ENCODE data around the gene ACVR1B.

ACVR1B gene

GRCh38 chr12:51932218-51933076, 19.1 kb upstream of the ACVR1B start:
- no peaks in the 10 kb centered on the region for H3K9me3 ChIP-seq (ENCODE audit: control insufficient read depth, insufficient read depth, low read depth, low read length)
- no peaks in the 10 kb centered on the region for H3K4me1 ChIP-seq (ENCODE audit: control insufficient read depth, insufficient read depth, low read length)
- H3K27me3 ChIP-seq (ENCODE audit: control insufficient read depth, insufficient read depth, low read length): no peaks in the 10 kb centered on the region
- H3K27ac ChIP-seq (ENCODE audit: low read depth, low read length): no peak overlapping the region
- H3K4me3 ChIP-seq (ENCODE audit: low read depth, low read length): no peak overlapping the region
- no peaks in the 10 kb centered on the region for H3K36me3 ChIP-seq (ENCODE audit: control insufficient read depth, insufficient read depth, low read length)
- H3K9ac ChIP-seq (ENCODE audit: low read length): no peak overlapping the region

DNA sequence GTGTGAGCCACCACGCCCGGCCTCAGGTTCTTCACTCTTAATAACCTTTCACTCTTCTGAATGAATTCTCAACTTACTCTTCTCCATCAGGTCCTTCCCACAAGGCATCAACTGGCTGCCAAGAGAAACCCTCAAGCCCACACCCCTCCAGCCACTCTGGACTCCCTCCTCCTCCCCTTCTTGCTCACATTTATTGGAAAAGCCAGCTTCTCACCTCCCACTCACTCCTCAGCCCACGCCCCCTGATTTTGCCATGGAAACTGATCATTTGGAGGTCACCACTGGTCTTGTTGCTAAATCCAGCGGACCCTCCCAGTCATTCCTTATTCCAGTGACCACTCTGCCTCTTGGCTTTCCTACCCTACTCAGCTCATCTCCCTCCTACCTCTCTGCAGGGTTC, 17.4 kb upstream of the ACVR1B start:
- H3K27me3 ChIP-seq (ENCODE audit: control insufficient read depth, insufficient read depth, low read length): no peaks in the 10 kb centered on the region
- H3K4me1 ChIP-seq (ENCODE audit: control insufficient read depth, insufficient read depth, low read length): no peaks in the 10 kb centered on the region
- no peak overlapping the region for H3K27ac ChIP-seq (ENCODE audit: low read depth, low read length)
- H3K4me3 ChIP-seq (ENCODE audit: low read depth, low read length): no peak overlapping the region
- H3K9ac ChIP-seq (ENCODE audit: low read length): no peak overlapping the region
- H3K9me3 ChIP-seq (ENCODE audit: control insufficient read depth, insufficient read depth, low read depth, low read length): no peaks in the 10 kb centered on the region
- H3K36me3 ChIP-seq (ENCODE audit: control insufficient read depth, insufficient read depth, low read length): no peaks in the 10 kb centered on the region

- Histone ChIP-seq H3K4me3 (ENCODE audit: low read depth, low read length) (no peak overlapping the region), H3K9ac (ENCODE audit: low read length) (no peak overlapping the region), H3K36me3 (ENCODE audit: control insufficient read depth, insufficient read depth, low read length) (no peaks in the 10 kb centered on the region), H3K27me3 (ENCODE audit: control insufficient read depth, insufficient read depth, low read length) (no peaks in the 10 kb centered on the region), H3K4me1 (ENCODE audit: control insufficient read depth, insufficient read depth, low read length) (peaks cover 4% of the 10 kb centered on the region; the same call in 1 of the 2 replicates), H3K9me3 (ENCODE audit: control insufficient read depth, insufficient read depth, low read depth, low read length) (no peaks in the 10 kb centered on the region), H3K27ac (ENCODE audit: low read depth, low read length) (no peak overlapping the region)
Observed at GRCh38 chr12:51937926-51938325, 13.6 kb upstream of the ACVR1B start.

DNA sequence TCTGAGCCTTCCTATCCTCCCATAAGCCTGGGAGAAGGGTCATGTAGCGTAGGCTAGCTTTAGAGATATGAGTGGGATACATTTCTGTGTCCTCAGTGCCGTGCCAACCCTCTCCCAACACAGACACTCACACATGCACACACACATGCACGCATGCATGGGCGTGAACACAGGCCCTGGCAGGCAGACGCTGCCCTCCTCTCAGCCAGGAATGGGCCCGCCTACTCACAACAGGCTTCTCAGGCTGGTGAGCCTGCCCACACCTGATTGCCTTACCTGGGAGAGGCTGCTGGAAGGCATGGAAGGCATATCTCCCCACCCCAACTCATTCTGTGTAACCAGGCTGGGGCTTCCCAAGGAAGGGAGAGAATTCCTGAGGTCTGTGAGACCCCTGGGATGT, 12.8 kb upstream of the ACVR1B start:
- Histone ChIP-seq H3K4me1 (ENCODE audit: control insufficient read depth, insufficient read depth, low read length) (peaks cover 4% of the 10 kb centered on the region; the same call in 1 of the 2 replicates), H3K9me3 (ENCODE audit: control insufficient read depth, insufficient read depth, low read depth, low read length) (no peaks in the 10 kb centered on the region), H3K27me3 (ENCODE audit: control insufficient read depth, insufficient read depth, low read length) (no peaks in the 10 kb centered on the region)

GRCh38 chr12:51941011-51941581, 10.4 kb upstream of the ACVR1B start:
- no peak overlapping the region for H3K9ac ChIP-seq (ENCODE audit: low read length)
- no peak overlapping the region for H3K4me3 ChIP-seq (ENCODE audit: low read depth, low read length)
- no peaks in the 10 kb centered on the region for H3K27me3 ChIP-seq (ENCODE audit: control insufficient read depth, insufficient read depth, low read length)
- H3K27ac ChIP-seq (ENCODE audit: low read depth, low read length): no peak overlapping the region
- H3K9me3 ChIP-seq (ENCODE audit: control insufficient read depth, insufficient read depth, low read depth, low read length): peaks cover 16% of the 10 kb centered on the region
- H3K36me3 ChIP-seq (ENCODE audit: control insufficient read depth, insufficient read depth, low read length): no peaks in the 10 kb centered on the region
- H3K4me1 ChIP-seq (ENCODE audit: control insufficient read depth, insufficient read depth, low read length): peaks cover 4% of the 10 kb centered on the region; the same call in 1 of the 2 replicates

More for the DNA sequence above, 12.8 kb upstream of the ACVR1B start:
- no peaks in the 10 kb centered on the region for H3K36me3 ChIP-seq (ENCODE audit: control insufficient read depth, insufficient read depth, low read length)
- no peak overlapping the region for H3K9ac ChIP-seq (ENCODE audit: low read length)
- no peak overlapping the region for H3K27ac ChIP-seq (ENCODE audit: low read depth, low read length)
- no peak overlapping the region for H3K4me3 ChIP-seq (ENCODE audit: low read depth, low read length)

DNA sequence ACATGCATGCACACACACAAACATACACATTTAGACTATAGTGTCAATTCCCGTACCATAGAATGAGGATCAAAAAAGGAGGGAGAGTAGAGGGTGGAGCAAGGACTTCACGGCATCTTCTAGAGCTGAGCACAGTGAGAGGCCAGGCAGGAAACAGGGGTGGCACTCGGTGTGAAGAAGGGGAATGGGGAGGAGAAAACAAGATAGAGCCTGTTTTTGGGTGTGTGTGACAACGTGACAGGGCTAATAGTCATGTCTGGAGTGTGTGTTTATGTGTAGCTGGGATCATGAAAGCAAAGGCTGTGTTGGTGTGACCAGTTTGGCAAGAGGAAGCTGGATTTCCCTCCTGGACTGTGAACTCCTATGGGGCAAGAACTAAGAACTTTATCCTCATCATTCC, 9.9 kb upstream of the ACVR1B start:
- no peak overlapping the region for H3K9ac ChIP-seq (ENCODE audit: low read length)

GRCh38 chr12:51942056-51942455, 9.4 kb upstream of the ACVR1B start:
- Histone ChIP-seq H3K4me1 (ENCODE audit: control insufficient read depth, insufficient read depth, low read length) (peaks cover 4% of the 10 kb centered on the region; the same call in 1 of the 2 replicates), H3K9me3 (ENCODE audit: control insufficient read depth, insufficient read depth, low read depth, low read length) (peaks cover 16% of the 10 kb centered on the region), H3K4me3 (ENCODE audit: low read depth, low read length) (no peak overlapping the region), H3K27ac (ENCODE audit: low read depth, low read length) (no peak overlapping the region), H3K9ac (ENCODE audit: low read length) (no peak overlapping the region), H3K27me3 (ENCODE audit: control insufficient read depth, insufficient read depth, low read length) (peaks cover under 1% of the 10 kb centered on the region; the same call in 1 of the 2 replicates), H3K36me3 (ENCODE audit: control insufficient read depth, insufficient read depth, low read length) (no peaks in the 10 kb centered on the region)

More for the DNA sequence above, 9.9 kb upstream of the ACVR1B start:
- H3K4me1 ChIP-seq (ENCODE audit: control insufficient read depth, insufficient read depth, low read length): peaks cover 4% of the 10 kb centered on the region; the same call in 1 of the 2 replicates
- H3K27ac ChIP-seq (ENCODE audit: low read depth, low read length): no peak overlapping the region
- peaks cover 16% of the 10 kb centered on the region for H3K9me3 ChIP-seq (ENCODE audit: control insufficient read depth, insufficient read depth, low read depth, low read length)
- no peaks in the 10 kb centered on the region for H3K36me3 ChIP-seq (ENCODE audit: control insufficient read depth, insufficient read depth, low read length)
- no peak overlapping the region for H3K4me3 ChIP-seq (ENCODE audit: low read depth, low read length)
- no peaks in the 10 kb centered on the region for H3K27me3 ChIP-seq (ENCODE audit: control insufficient read depth, insufficient read depth, low read length)

DNA sequence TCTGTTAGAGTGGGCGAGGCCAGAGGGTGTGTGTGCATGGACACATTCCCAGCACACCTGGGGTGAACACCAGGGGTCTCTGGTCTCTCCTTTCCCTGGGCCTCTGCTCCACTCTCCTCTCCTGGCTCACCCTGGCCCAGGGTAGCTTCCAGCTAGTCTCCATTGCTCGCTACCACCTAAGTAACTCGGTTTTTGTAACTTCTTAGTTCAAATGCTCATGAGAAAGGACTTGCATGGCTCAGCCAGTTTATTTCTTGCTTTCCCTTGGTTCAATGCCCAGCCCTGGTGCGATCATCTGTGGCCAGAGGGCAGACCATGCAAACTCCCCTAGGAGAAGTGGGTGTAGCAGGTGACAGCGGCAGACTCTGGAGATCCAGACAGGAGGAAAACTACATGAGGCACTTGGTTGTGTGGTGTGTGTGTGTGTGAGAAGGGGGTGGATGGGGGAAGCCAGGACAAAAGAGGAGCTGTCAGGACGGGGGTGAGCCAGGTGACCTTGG, 8.9 kb upstream of the ACVR1B start:
- no peak overlapping the region for H3K4me3 ChIP-seq (ENCODE audit: low read depth, low read length)
- H3K27ac ChIP-seq (ENCODE audit: low read depth, low read length): no peak overlapping the region
- H3K36me3 ChIP-seq (ENCODE audit: control insufficient read depth, insufficient read depth, low read length): no peaks in the 10 kb centered on the region
- H3K27me3 ChIP-seq (ENCODE audit: control insufficient read depth, insufficient read depth, low read length): peaks cover 6% of the 10 kb centered on the region
- peaks cover 4% of the 10 kb centered on the region; the same call in 1 of the 2 replicates for H3K4me1 ChIP-seq (ENCODE audit: control insufficient read depth, insufficient read depth, low read length)
- H3K9me3 ChIP-seq (ENCODE audit: control insufficient read depth, insufficient read depth, low read depth, low read length): peaks cover 16% of the 10 kb centered on the region
- no peak overlapping the region for H3K9ac ChIP-seq (ENCODE audit: low read length)

DNA sequence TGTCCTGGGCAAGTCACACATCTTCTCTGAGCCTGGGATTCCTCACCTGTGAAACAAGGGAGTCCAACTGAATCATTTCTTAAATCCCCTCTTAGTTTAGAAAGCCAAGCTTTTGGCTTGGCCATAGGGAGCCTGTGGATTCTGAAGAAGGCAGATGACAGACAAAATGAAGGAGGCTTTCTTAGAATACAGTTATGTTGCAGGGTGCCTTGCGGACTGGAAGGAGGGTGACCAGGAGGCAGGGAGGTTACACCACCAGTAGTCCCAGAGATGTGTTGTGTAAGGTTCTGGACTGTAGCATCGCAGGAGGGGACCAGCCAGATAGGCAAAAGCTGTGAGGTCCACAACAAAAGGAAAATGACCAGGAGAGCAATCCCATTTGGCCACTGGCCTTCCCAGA, 8.2 kb upstream of the ACVR1B start:
- Histone ChIP-seq H3K36me3 (ENCODE audit: control insufficient read depth, insufficient read depth, low read length) (no peaks in the 10 kb centered on the region), H3K27me3 (ENCODE audit: control insufficient read depth, insufficient read depth, low read length) (peaks cover 14% of the 10 kb centered on the region), H3K27ac (ENCODE audit: low read depth, low read length) (no peak overlapping the region), H3K9ac (ENCODE audit: low read length) (no peak overlapping the region), H3K9me3 (ENCODE audit: control insufficient read depth, insufficient read depth, low read depth, low read length) (peaks cover 16% of the 10 kb centered on the region), H3K4me1 (ENCODE audit: control insufficient read depth, insufficient read depth, low read length) (peaks cover 4% of the 10 kb centered on the region; the same call in 1 of the 2 replicates), H3K4me3 (ENCODE audit: low read depth, low read length) (no peak overlapping the region)

- Histone ChIP-seq H3K27ac (ENCODE audit: low read depth, low read length) (no peak overlapping the region), H3K36me3 (ENCODE audit: control insufficient read depth, insufficient read depth, low read length) (no peaks in the 10 kb centered on the region), H3K9me3 (ENCODE audit: control insufficient read depth, insufficient read depth, low read depth, low read length) (peaks cover 16% of the 10 kb centered on the region), H3K27me3 (ENCODE audit: control insufficient read depth, insufficient read depth, low read length) (peaks cover 26% of the 10 kb centered on the region), H3K9ac (ENCODE audit: low read length) (no peak overlapping the region), H3K4me1 (ENCODE audit: control insufficient read depth, insufficient read depth, low read length) (peaks cover 4% of the 10 kb centered on the region; the same call in 1 of the 2 replicates), H3K4me3 (ENCODE audit: low read depth, low read length) (no peak overlapping the region)
Observed at GRCh38 chr12:51944608-51945233, 6.8 kb upstream of the ACVR1B start.

Measured in HUES6 (cell line).